NCI-H82 treated with DMSO at 0.1 percent for 48 hours (cell line): ENCODE measurements around the gene KCNIP4.
"Not testable (repeated sequence)": the region's sequence is repeated elsewhere in the genome, so short reads cannot be mapped to it uniquely, and the experiment has no call there.

Experiments
- DNase-seq: peaks from one replicate; lab custom pipeline; 2025; ENCODE audit not compliant: unreplicated experiment; lab: John Stamatoyannopoulos, UW

The KCNIP4 gene

DNA sequence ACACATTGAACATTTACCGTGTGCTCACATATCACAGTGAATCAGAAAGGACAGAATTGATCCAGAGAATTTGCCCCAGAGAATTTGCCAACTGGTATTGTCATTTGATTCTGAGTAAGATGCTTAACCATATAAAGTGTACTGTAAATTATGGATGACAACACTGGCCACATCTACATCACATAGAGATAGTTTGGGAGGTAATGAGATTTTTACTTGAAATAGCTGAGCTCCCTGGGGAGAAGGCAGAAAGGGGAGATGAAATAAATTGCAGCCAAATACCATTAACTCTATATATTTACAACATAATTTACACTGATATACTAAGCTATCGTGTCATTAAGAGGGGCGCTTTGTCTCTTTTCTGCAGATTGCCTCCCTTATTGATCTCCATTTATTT lies 564.0 kb downstream of the KCNIP4 start:
- DNase-seq: no peak

DNA sequence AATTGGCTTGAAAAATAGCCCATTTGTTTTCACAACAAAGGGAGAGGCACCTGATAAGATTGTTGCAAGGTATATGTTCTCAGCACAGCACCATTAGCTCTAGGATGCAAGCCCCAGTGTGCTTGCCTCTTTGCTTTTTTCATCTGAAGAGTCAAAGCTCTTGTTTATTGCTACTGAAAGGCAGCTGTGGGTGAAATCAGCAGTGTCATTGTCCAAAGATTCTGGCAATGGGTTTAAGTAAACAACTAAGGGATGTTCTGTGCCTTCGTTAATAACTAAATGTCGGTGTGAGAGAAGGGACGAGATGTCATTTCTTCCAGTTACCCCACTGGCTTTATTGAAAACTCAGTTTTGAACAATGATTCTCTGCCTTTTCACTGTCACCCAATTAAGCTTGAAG lies 567.7 kb downstream of the KCNIP4 start:
- no peak for DNase-seq

DNA sequence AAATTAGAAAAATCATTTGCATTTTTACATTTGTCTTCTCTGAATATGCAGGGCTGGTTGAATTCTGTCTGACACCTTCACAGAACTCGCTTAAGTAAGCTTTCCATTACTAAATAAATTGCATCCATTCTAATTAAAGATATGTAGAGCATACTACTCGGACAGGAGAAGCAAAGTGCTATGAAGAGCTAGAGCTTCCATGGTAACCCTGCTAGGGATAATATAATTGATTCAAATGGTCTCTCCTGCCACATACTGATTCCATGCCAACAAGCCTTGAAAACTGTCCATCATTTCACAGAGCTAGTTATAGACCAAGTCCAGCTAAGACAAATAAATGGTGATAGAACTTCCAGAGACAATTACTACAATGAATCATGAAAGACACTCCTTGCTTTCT lies 571.5 kb downstream of the KCNIP4 start:
- no peak for DNase-seq

DNA sequence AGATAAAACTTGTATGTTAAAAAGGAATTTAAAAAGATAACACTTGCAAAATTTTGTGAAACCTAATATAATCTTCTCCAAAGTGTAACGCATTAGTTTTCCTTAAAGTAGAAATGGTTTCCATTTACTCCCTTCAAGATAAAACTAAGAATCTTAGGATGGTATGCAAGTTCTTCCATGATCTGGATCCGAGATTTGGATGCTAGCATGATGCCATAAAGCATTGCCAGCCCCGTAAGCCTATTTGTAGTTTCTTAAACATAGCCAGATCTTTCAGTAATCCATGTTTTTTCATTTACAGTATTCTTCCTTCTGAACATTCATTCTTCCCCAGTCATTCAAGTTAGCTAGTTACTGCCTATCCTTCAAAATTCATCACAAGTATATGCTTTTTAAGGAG lies 572.4 kb downstream of the KCNIP4 start:
- DNase-seq: no peak

DNA sequence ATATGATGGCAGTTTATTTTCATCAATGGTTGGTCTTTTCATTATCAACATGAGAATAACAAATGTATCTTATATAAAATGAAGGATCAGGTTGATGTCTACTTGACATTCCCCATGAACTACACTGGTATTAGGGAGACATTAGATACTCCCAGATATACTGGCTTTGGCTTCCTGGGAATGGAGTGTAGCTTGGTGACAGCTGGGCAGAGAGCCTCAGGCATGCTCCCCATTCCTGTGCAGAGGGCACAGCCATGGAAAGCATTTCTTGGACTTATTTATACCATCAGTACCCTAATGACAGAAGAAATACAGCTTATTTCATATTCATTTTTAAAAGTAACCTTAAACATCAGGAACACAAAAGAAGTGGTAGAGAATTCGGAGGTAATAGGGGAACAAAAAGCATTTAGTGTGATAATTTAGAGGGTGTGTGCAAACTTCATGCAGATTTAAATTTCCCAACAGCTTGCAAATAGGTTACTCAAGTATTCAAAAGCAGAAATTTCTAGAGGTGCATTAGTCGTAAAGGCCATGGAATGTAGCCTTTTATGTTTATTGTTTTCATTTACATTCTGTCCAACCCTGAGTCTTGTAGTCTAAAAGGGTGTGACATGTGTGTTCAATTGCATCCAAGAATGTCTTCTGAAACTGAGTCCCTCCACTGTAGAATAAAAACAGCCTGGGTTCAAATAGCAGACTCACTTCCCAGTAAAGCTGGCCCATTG lies 573.8 kb downstream of the KCNIP4 start:
- no peak for DNase-seq

DNA sequence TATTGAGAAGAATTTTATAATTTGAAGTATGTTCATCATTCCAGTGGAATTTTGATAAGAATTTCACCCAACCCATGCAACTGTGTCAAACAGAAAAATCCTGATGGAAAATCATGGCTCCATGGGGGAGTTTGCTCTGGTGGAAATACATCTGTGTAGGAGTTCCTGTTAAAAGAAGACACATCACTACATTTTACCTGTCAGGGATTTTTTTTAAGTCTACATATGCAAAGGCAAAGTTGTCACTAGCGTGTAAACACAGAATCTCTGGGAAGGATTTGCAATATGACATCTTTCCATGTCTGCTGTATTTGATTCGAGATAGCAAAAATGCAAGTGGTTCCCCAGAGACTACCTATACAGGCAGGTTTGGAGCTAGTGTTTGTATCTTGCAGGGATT lies 581.0 kb downstream of the KCNIP4 start:
- DNase-seq: no peak

DNA sequence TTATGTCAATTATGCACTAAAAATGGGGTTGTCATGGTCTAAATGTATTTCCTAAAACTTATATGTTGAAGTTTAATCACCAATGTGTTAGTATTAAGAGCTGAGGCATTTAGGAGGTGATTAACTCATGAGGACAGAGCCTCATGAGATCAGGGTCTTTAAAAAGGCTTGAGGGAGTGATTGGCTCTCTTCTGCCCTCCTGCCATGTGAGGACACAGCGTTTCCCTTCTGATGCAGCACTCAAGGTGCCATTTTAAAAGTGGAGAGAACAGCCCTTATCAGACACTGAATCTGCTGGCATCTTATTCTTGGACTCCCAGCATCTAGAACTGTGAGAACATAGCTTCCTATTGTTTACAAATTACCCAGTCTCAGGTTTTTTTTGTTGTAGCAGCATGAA lies 581.7 kb downstream of the KCNIP4 start:
- no peak for DNase-seq

DNA sequence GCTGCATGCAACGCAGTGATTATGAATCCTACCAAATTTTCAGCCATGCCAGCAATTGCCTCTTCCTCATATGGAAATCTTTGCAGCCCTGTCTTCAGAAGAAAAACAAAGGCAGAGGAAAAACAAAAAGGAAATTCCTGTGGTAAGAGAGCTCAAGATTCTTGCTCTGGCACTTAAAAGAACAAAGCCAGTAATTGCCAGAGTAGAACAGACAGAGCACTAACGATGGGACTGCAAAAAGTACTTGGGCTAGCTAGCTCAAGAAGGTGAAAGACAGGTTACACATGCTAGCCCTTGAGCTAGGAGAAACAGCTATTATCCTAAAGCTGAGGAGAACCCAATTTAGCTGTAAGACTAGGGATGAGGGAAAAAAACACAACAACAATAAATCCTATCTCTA lies 582.3 kb downstream of the KCNIP4 start:
- no peak for DNase-seq

DNA sequence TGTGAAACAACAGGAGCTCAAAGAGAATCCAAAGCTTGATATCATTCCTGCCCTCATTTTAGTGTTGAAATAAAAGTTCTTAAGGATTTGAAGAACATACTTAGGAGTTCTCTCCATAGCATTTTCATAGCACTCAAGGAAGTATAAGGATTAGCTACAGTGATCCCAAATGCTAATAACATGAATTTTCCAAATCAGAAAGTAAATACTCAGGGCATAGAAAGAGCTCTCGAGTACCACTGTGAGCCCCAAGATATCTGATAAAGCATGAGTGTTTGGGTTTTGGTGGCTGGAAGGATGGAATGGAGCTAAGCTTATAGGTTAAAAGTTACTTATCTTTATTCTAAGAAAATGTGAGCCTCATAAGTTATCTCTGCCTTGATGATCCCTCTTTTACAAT lies 584.9 kb downstream of the KCNIP4 start:
- DNase-seq: no peak

DNA sequence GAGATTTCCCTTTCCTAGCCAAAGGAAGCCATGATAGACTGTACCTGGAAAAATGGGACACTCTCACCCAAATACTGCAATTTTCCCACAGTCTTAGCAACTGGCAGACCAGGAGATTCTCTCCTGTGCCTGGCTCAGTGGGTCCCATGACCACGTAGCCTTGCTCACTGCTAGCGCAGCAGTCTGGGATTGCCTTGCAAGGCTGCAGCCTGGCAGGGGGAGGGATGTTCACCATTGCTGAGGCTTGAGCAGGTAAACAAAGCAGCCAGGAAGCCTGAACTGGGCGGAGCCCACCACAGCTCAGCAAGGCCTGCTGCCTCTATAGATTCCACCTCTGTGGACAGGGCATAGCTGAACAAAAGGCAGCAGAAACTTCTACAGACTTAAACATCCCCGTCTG lies 596.2 kb downstream of the KCNIP4 start:
- not testable (repeated sequence) for DNase-seq

DNA sequence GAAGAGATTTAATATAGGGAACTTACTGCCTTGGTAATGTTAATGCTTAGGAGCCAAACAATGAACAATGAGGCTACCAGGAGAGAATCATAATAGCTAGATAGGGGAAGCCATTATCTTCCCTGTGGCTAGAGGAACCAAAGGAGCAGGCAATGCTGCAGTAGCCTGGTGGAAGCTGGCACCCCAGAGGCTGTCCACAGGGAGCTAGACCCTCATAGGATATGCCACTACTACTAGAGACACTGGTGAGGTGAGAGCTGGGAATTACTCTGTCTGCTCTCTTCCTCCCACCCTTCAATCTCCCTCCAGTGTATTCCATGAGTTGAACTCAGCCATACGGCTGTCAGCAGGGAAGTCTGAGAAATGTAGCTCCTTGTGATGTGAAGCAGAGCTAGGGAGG lies 601.4 kb downstream of the KCNIP4 start:
- DNase-seq: no peak

DNA sequence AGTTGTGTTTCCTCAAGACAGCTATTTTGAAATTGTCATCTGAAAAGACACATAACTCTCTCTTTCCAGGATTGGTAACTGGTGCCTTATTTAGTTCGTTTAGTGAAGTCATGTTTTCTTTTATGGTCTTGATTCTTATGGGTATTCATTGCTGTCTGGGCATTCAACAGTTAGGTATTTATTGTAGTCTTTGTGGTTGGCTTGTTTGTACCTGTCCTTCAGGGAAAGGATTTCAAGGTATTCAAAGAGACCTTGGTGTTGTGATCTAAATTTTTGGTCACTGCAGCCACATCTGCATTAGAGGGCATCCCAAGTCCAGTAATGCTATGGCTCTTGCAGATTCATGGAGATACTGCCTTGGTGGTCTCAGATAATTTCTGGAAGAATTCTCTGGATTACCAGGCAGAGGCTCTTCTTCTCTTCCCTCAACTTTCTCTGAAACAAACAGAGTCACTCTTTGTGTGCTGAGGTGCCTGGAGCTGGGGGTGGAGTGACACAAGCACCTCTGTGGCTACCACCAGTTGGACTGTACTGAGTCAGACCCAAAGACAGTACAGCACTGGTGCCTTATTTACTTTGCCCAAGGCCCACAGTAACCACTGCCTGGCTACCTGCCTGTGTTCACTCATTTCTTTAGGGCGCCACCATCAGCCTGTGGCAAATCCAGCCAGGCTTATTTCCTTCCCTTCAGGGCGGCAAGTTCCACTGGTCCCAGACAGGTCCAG lies 620.4 kb downstream of the KCNIP4 start:
- no peak for DNase-seq

DNA sequence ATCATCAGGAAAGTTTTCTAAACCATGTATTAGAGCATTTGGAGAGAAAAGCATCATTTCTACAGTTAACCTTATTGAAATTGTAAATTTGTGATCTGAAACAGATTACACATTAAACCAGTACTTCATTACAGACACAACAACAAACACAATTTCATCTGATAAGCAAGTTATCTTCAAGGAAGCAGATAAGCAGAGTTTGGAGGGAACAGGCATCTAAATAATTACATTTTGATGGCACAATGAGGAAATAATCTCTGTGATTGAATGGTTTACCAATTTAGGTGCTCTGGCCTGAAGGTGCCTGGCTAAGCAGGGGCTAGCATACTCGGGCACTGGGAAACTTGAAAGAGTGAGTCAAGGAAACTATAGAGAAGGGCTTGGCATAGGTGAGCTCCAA lies 628.5 kb downstream of the KCNIP4 start:
- DNase-seq: no peak

DNA sequence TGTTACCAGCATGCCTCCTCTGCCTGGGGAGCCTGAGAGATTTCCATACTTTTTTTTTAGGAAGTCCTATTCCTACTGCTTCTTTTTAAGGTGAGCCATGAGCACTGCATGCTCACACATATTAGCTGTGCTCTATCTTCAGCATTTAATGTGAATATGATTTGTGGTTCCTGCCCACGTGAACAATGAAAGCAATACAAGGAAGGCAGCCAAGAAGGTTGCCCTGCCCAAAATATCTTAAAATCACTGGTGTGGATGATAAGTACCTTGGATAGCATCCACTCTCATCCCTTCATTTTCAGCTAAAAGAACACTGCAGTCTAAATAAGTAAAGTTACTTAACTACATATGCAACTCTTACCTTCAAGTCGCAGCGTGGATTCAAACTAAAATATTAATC lies 640.9 kb downstream of the KCNIP4 start:
- no peak for DNase-seq

DNA sequence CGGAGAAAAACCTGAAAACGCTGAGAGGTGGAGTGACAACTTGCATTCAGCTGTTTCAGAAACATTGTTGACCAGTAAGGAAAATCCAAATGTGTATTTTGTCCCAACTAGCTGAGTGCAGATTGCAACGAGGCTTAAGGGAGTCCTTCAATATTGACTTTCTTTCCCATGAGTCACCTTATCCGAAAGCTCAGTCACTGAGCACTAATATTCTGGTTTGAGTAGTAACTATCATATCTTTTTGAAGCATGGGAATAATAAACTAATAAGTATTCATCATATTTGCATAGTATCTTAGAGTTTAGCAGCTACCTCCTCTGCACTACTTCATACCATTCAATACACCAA lies 644.1 kb downstream of the KCNIP4 start:
- no peak for DNase-seq

DNA sequence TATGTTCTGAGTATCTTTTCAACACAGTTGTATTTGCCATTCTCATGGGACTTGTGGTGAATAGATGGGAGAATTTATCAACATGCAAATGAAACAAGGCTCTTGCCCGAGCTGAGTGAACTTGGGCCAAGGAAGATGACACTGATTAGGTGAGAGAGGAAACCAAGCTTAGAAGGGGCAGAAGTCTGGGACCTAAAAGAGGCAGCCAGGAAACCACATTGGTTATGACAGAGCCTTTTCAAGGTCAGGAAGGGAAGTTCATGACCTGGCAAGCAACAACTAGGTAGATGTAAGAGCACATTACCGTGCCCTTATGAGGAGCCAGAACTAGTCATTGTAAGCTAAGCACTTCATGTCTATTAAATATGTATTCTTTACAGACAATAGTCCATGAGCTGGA lies 658.0 kb downstream of the KCNIP4 start:
- no peak for DNase-seq

DNA sequence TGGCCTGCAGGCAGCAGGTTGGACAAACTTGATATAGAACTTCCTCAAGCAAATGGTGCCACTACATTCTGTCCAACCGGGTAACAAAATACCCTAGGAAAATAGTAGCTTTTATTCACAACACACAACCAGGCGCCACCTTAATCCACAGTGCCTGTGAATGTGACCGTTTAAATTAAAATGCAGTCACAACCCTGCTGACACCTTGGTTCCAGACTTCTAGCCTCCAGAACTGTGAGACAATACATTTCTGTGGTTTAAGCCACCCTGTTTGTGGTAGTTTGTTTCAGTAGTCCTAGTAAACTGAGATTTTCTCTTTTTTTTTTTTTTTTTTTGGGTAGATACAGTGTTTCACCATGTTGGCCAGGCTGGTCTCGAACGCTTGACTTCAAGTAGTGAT lies 672.5 kb downstream of the KCNIP4 start:
- no peak for DNase-seq

DNA sequence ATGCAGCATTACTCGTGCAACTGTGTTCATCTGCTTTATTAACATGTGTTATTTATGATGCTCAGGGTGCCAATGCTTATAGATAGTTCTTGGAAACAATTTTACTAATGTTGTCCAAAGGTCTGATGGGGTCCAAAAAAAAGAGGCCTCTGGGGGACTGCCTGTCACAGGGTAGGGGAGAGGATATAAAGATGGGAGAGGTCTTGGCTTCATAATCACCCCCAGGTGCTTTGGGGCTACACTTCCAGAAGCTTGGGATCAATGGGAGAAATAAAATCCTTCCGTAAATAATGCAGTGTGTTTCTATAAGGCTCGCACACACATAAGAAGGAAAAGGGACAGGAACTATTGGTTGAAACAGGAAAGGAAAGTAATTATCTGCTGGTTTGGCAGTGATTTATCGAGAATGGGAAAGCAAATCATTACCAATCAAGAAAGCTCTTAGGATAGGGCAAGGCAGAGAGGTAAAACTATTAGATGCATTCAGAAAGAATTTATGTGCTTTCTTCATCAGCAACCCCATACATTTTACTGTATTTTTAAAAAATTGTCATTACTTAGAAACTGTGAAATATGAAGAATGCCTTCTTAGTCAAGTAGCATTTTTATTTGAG lies 677.0 kb downstream of the KCNIP4 start:
- no peak for DNase-seq

DNA sequence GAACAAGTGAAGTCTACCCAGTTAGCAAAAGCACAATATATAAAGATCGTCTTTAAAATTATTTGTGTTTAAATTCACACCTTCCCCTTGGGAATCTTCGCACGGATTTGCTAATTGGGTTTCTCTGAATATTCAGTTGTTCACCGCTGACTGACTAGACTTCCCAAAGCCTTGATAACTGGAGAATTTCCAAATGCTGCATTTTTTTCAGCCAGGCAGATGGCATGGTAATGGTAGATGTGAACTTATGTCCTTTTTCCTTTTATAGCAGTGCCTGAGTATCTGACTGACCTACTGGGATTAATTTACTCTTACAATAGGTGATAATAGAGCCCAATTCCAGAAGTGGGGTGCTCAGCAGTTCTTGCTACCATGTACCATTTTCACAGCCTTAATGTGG lies 700.2 kb downstream of the KCNIP4 start:
- DNase-seq: no peak

DNA sequence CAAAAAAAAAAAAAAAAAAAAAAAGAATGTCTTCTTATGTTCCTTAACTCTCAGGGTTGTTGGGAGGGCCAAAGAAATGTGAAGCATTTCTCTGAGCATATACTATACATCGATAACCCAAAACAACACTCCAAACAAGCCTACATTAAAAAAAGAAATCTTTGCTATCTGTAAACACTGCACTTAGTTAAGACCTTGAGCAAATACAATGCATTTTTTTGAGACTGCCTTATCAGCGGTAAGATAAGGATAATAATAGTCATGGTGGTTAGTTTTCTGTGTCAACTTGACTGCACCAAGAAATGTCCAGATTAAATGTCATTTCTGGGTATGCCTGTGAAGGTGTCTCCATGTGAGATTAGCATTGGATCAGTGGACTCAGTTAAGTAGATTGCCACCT lies 706.4 kb downstream of the KCNIP4 start:
- no peak for DNase-seq

DNA sequence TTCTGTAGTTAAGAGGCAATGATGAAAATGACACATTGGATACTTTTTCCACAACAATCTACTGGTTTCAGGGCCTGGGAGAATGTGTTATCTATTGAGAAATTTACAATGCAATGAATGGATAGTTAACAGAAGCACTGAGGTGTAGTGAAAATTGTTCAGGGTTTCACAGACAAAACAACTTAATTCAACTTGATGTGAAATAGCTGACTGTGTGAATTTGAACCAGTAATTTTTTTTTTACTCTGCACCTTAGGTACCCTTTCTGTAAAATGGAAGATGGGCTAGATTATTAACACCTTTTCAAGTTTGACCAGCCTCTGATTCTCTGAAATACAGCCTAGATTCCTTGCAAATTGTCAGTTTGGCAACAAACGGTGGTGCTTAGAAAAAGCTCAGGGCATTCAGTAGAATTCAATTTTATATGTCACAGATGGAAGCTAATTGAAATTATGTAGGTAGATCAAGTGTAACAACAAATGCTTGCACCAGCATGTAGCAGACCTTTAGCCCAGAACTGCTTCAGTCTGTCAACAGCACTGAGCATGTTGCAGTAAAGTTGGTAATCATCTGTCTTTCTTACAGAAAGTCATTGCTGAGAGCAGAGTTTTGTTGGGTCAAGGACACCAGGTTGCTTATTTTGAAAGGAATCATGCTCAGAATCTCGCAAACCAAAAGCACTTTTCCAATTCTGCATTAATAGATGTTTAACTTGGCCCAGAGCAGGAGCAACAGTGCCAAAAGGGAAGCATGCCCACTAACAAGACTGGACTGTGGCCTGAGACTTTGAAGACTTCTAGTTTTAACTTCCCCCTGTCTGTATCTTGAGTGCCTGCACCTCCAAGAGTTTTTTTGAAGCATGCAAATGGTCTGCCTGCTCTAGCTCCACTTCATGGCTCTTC lies 721.7 kb downstream of the KCNIP4 start:
- no peak for DNase-seq

DNA sequence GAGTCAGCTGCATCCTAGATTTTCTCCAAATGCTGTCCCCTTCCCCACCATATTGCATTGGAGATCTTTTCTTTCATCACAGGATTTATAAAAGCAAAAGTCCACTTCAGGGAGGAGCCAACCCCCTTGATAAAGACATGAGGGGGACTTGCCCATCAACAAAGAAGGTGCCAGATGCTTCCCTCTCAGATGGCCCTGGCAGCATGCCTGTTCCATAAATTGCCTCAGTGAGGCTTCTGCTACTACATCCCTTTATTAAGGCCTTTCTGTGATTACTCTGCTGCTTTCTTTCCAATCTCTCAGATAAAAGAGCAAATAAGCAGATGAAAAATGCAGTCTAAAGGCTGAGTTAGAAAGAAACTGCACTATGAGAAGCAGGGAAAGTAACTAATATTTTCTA lies 736.7 kb downstream of the KCNIP4 start:
- DNase-seq: no peak
